GM12872 (cell line): ENCODE measurements around the gene IL32.
A peak's percentile ranks its signal among the peaks of the same experiment; 100 is the strongest.

ENCODE experiments used
- TF ChIP-seq, protein P1 (sequence below): IDR thresholded peaks from 3 replicates; pipeline ENCODE4 v1.5.1; 2011; ENCODE audit warnings: low read depth, mild to moderate bottlenecking, low read length, moderate library complexity; ENCODE audit not compliant: insufficient read depth

Gene IL32

GRCh38 chr16:3020604-3021448 is 44.6 kb upstream of the IL32 start:
- TF ChIP-seq, protein P1, sequence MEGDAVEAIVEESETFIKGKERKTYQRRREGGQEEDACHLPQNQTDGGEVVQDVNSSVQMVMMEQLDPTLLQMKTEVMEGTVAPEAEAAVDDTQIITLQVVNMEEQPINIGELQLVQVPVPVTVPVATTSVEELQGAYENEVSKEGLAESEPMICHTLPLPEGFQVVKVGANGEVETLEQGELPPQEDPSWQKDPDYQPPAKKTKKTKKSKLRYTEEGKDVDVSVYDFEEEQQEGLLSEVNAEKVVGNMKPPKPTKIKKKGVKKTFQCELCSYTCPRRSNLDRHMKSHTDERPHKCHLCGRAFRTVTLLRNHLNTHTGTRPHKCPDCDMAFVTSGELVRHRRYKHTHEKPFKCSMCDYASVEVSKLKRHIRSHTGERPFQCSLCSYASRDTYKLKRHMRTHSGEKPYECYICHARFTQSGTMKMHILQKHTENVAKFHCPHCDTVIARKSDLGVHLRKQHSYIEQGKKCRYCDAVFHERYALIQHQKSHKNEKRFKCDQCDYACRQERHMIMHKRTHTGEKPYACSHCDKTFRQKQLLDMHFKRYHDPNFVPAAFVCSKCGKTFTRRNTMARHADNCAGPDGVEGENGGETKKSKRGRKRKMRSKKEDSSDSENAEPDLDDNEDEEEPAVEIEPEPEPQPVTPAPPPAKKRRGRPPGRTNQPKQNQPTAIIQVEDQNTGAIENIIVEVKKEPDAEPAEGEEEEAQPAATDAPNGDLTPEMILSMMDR: no peak

DNA sequence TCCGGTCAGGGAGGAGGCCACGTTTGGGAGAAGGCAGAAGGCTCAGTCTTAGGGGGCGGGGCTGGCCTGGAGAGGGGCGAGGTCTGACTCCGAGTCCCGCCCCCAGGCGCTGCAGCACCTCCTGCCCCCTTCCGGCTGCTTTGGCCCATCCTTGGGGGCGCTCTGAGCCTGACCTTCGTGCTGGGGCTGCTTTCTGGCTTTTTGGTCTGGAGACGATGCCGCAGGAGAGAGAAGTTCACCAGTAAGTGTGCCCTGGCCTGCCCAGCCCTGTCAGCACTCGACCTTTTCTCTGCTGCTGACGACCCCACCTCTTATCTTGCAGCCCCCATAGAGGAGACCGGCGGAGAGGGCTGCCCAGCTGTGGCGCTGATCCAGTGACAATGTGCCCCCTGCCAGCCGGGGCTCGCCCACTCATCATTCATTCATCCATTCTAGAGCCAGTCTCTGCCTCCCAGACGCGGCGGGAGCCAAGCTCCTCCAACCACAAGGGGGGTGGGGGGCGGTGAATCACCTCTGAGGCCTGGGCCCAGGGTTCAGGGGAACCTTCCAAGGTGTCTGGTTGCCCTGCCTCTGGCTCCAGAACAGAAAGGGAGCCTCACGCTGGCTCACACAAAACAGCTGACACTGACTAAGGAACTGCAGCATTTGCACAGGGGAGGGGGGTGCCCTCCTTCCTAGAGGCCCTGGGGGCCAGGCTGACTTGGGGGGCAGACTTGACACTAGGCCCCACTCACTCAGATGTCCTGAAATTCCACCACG is 43.8 kb upstream of the IL32 start:
- TF ChIP-seq, protein P1: peak; percentile 51

DNA sequence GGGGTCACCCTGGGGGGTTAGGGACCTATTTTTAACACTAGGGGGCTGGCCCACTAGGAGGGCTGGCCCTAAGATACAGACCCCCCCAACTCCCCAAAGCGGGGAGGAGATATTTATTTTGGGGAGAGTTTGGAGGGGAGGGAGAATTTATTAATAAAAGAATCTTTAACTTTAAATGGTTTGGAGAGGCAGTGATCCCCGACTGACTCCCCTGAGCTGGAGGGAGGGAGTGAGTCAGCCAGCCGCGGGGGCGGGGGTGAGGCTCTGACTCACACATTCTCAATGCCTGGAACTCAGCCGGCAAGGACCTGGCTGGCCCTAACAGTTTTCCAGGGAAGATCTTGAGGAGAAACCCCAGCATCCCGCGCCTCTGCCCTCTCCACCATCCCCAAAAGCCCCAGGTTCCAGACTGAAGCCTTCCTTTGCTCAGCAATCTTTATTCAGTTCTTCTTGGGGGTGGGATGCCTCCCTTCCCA is 43.2 kb upstream of the IL32 start:
- TF ChIP-seq, protein P1: no peak

GRCh38 chr16:3022684-3023414 is 42.6 kb upstream of the IL32 start:
- TF ChIP-seq, protein P1: no peak

DNA sequence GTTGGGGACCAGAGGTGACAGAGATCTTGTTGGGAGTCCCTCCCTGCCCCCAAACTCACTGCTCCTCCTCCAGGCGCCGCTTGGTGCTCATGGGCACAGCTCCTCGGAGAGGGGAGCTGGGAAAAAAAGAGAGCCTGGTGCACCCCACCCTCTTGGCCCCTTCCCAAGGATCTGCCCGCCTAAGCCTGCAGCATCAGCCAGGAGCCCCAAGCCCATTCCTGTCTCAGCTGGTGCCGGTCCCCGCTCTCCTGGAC is 42.1 kb upstream of the IL32 start:
- TF ChIP-seq, protein P1: no peak

- TF ChIP-seq, protein P1: no peak
Observed at GRCh38 chr16:3023669-3024478, 41.6 kb upstream of the IL32 start, which contains the start of the genes HCFC1R1 and THOC6. Gene HCFC1R1 (minus strand): TSS chr16:3023942. CDS start chr16:3023941, 1 bp downstream. Gene THOC6 (plus strand): TSS chr16:3024035. CDS start chr16:3024327, 292 bp downstream.
